Effector memory CD4-positive, alpha-beta T cell (primary cell): ENCODE measurements around the gene AFTPH.

ENCODE experiments used
- DNase-seq, 3 donors: peaks; one replicate each; pipeline ENCODE4 v3.0.0-alpha.2; 2020
- H3K27ac ChIP-seq: 2 replicates; pipeline ENCODE4 v1.7.0; 2013; ENCODE audit warnings: mild to moderate bottlenecking, low read length, moderate library complexity; ENCODE audit not compliant: insufficient read depth, poor library complexity, severe bottlenecking
- H3K27me3 ChIP-seq: replicated peaks from 2 replicates; pipeline ENCODE4 v1.7.0; 2013; ENCODE audit warnings: mild to moderate bottlenecking, low read length; ENCODE audit not compliant: insufficient read depth, control insufficient read depth, poor library complexity, severe bottlenecking
- H3K36me3 ChIP-seq: 2 replicates; pipeline ENCODE4 v1.7.0; 2013; ENCODE audit warnings: mild to moderate bottlenecking, low read length, moderate library complexity; ENCODE audit not compliant: control insufficient read depth, insufficient read depth
- H3K4me1 ChIP-seq: 2 replicates; pipeline ENCODE4 v1.7.0; 2013; ENCODE audit warnings: low read length, mild to moderate bottlenecking; ENCODE audit not compliant: control insufficient read depth, insufficient read depth, poor library complexity, severe bottlenecking
- H3K4me3 ChIP-seq: 2 replicates; pipeline ENCODE4 v1.7.0; 2013; ENCODE audit warnings: low read length, low read depth, mild to moderate bottlenecking; ENCODE audit not compliant: insufficient read depth, poor library complexity, severe bottlenecking
- H3K9me3 ChIP-seq: 2 replicates; pipeline ENCODE4 v1.7.0; 2013; ENCODE audit warnings: mild to moderate bottlenecking, low read length, moderate library complexity; ENCODE audit not compliant: control insufficient read depth

Gene AFTPH

DNA sequence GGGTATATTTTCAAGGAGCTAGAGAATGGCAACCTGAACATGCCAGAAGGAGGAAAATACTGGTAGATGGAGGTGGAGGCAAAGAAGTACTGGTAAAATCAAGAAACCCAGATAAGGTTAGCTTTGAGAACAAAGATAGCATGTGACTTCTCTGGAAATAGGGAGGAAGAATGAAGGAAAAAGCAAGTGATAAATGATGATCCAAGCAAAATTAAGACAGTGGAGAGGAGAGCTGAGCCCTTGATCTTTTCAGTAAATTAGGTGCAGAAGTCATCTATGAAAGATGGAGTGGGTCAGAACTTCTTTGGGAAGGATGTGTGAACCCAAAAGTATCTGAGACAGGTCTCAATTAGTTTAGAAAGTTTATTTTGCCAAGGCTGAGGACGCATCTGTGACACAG is 25.7 kb upstream of the AFTPH start:
- Histone ChIP-seq H3K4me3 (no peak overlapping the region), H3K27ac (no peak overlapping the region), H3K4me1 (no peaks in the 10 kb centered on the region), H3K9me3 (no peaks in the 10 kb centered on the region), H3K36me3 (no peaks in the 10 kb centered on the region), H3K27me3 (no peaks in the 10 kb centered on the region)
- no peak for DNase-seq

- Histone ChIP-seq H3K4me3 (no peak overlapping the region), H3K9me3 (no peaks in the 10 kb centered on the region), H3K27ac (no peak overlapping the region), H3K36me3 (no peaks in the 10 kb centered on the region), H3K4me1 (no peaks in the 10 kb centered on the region), H3K27me3 (no peaks in the 10 kb centered on the region)
- DNase-seq: no peak
Measured at GRCh38 chr2:64500549-64500948, 23.6 kb upstream of the AFTPH start.

DNA sequence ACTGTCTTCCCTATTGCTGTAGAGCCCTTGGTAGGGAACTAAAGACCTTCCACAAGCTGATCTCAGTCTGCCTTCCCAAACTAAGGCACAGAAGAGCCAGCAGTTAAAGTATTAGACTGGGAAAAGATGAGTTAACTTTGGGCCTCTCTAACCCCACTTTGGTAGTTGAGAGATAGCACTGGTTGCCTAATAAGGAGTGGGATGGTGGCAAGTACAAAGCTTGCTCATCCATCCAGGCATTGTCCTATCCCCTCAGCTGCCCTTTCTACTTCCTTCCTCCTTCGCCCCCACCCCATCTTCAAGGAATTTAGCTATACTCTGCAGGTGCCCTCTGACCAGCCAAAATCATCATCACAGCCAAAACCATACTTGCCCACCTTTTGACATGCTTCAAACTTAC is 22.2 kb upstream of the AFTPH start:
- no peak for DNase-seq
- Histone ChIP-seq H3K4me1 (no peaks in the 10 kb centered on the region), H3K4me3 (no peak overlapping the region), H3K27me3 (no peaks in the 10 kb centered on the region), H3K36me3 (no peaks in the 10 kb centered on the region), H3K9me3 (no peaks in the 10 kb centered on the region), H3K27ac (no peak overlapping the region)

GRCh38 chr2:64502860-64503259 is 21.3 kb upstream of the AFTPH start:
- Histone ChIP-seq H3K27ac (no peak overlapping the region), H3K36me3 (no peaks in the 10 kb centered on the region), H3K9me3 (no peaks in the 10 kb centered on the region), H3K27me3 (no peaks in the 10 kb centered on the region), H3K4me1 (no peaks in the 10 kb centered on the region), H3K4me3 (no peak overlapping the region)
- DNase-seq: no peak

DNA sequence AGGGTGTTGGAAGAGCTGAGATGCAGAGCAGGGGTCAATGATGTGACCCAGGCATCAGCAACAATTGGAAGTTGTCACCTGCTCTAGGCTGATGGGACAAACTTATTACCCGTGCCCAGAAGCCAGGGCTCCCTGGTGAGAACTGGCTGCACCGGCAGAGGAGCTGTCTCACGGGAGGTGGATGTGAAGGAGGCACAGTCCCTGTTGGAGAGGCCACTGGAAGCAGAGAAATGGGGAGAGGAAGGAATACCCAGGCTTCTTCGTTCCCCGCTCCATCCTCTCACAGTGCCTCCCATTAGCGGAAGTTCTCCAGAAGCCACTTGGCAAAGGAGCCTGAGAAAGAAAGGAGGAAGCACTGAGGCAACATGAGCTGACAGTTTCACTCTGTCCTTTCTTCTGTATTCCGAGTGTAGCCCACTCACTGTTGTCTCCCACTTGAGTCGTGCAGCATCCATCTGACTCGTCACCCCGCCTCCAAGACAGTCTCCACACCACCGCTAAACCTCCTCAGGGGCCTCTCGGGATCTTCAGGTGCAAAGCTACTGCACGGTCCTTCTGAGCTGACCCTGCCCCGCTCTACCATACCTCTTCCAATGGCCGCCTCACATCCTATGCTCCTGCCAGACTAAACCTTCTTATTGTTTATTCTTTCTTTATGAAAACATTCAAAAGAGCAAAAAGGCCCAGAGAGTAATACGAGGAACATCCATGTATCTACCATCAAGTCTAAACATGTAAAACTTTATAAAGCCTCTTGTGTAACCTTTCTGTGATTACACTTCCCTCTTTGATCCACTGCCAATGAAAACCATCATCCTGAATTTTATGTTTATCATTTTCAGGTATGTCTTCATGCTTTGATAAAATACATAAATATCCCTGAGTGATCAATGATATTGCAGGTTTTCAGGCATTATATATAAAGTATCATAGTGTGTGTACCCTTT is 19.1 kb upstream of the AFTPH start:
- Histone ChIP-seq H3K27me3 (no peaks in the 10 kb centered on the region), H3K4me3 (no peak overlapping the region), H3K4me1 (no peaks in the 10 kb centered on the region), H3K9me3 (no peaks in the 10 kb centered on the region), H3K36me3 (no peaks in the 10 kb centered on the region), H3K27ac (no peak overlapping the region)
- DNase-seq: no peak

GRCh38 chr2:64506686-64507085 is 17.4 kb upstream of the AFTPH start:
- no peak for DNase-seq
- Histone ChIP-seq H3K27me3 (no peaks in the 10 kb centered on the region), H3K9me3 (no peaks in the 10 kb centered on the region), H3K4me1 (no peaks in the 10 kb centered on the region), H3K4me3 (no peak overlapping the region), H3K36me3 (no peaks in the 10 kb centered on the region), H3K27ac (no peak overlapping the region)

GRCh38 chr2:64514008-64514407 is 10.1 kb upstream of the AFTPH start:
- no peak for DNase-seq
- H3K27me3 ChIP-seq: no peaks in the 10 kb centered on the region
- no peaks in the 10 kb centered on the region for H3K9me3 ChIP-seq
- no peaks in the 10 kb centered on the region for H3K4me1 ChIP-seq
- H3K36me3 ChIP-seq: no peaks in the 10 kb centered on the region
- H3K27ac ChIP-seq: no peak overlapping the region
- H3K4me3 ChIP-seq: no peak overlapping the region

- Histone ChIP-seq H3K9me3 (no peaks in the 10 kb centered on the region), H3K36me3 (no peaks in the 10 kb centered on the region), H3K27me3 (no peaks in the 10 kb centered on the region), H3K4me3 (no peak overlapping the region), H3K27ac (no peak overlapping the region), H3K4me1 (no peaks in the 10 kb centered on the region)
- DNase-seq: no peak
Measured at GRCh38 chr2:64515086-64515485, 9.0 kb upstream of the AFTPH start.

DNA sequence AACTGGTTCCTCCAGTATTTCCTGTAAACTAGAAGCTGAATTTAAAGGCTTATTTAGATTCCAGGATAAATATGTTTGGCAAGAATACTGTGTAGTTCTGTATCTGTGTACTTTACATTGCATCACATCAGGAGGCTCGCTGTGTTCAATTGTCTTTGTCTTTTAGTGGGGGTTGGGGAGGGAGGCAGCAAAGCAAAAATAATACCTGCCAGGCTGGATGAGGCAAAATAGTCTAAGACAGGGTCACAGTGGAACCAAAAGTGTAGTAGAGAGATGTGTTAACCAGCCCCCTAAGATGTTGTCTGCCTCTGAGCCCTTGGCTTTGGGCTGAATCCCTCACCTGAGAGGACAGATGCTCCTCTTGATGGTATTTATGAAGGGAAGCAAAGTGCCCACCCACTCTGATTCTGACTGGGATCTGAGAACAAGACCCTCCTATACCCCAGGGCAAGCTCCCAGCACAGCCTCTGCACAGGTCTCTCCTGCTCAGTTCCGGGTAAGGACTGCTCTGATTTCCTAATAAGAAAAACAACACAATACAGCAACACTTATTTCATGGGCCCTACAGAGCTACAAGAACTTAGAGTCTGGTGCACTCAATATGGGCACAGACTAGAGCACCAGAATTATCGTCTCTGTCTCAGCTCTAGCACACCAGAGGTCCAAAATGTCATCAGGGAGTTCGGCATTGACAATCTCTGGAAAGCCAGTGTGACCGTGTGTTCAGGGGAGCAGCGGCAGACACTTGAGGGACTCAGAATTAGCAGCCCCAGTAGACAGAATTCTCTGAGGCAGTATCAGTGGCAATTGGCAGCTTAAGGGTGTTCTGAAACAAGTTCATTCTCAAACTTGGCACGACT is 7.2 kb upstream of the AFTPH start:
- no peak overlapping the region for H3K4me3 ChIP-seq
- no peaks in the 10 kb centered on the region for H3K9me3 ChIP-seq
- H3K36me3 ChIP-seq: no peaks in the 10 kb centered on the region
- H3K27ac ChIP-seq: no peak overlapping the region
- no peaks in the 10 kb centered on the region for H3K27me3 ChIP-seq
- H3K4me1 ChIP-seq: no peaks in the 10 kb centered on the region
- DNase-seq: no peak

DNA sequence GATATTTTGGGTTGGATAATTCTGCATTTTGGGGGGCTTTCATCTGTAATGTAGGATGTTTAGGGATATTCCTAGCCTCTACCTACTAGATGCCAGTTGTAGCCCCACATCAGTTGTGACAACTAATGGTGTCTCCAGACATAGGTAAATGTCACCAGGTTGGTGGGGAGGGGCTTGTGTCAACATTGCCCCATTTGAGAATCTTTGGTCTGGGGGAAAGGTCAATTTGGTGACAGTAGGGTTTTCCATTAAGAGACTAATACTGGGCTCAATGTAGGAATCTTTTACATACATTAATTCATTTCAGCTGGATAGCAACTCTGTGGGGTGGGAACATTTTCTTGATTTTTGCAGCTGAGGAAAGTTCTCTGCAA is 6.6 kb upstream of the AFTPH start:
- Histone ChIP-seq H3K4me3 (no peak overlapping the region), H3K4me1 (no peaks in the 10 kb centered on the region), H3K27me3 (no peaks in the 10 kb centered on the region), H3K9me3 (no peaks in the 10 kb centered on the region), H3K27ac (no peak overlapping the region), H3K36me3 (no peaks in the 10 kb centered on the region)
- DNase-seq: no peak
